Caco-2 (cell line): ENCODE data around the gene GPR17. TPM values are rescaled to one million over a fixed set of nuclear protein-coding genes. Genes with fewer than 3 reads are reported as not detected.

Experiments
- BruUV-seq: library from RNA; stranded (reverse); fragments of 400-500 nt; replicated peaks from 2 replicates; lab custom pipeline; 2021; lab: Mats Ljungman, UMichigan
- CTCF ChIA-PET: fragments of 300-600 bp; sonication (Branson Sonifier 250); formaldehyde crosslinking; loops from one replicate; lab custom pipeline; 2022; ENCODE audit warnings: antibody characterized with exemption; lab: Charles Lee
- POLR2A ChIA-PET: fragments of 300-600 bp; sonication (Branson Sonifier 250); formaldehyde crosslinking; loops from one replicate; lab custom pipeline; 2022; ENCODE audit warnings: antibody characterized with exemption; lab: Charles Lee
- DNase-seq, 2 experiments: peaks; one replicate each; pipeline versions ENCODE4 v3.0.0 to v3.0.0-alpha.2; 2020 to 2022
- H3K27me3 ChIP-seq: replicated peaks from 2 replicates; pipeline ENCODE4 v1.6.0; 2011; ENCODE audit warnings: low read length; ENCODE audit not compliant: control insufficient read depth, insufficient read depth
- H3K36me3 ChIP-seq: 2 replicates; pipeline ENCODE4 v1.5.1; 2011; ENCODE audit warnings: low read length; ENCODE audit not compliant: control insufficient read depth, insufficient read depth
- H3K4me1 ChIP-seq: fragments of 250-450 bp; sonication (Bioruptor Pico); 2 replicates; pipeline ENCODE4 v1.5.1; 2020; ENCODE audit warnings: mild to moderate bottlenecking
- H3K4me3 ChIP-seq: 2 replicates; pipeline ENCODE4 v1.5.1; 2011; ENCODE audit warnings: low read depth, mild to moderate bottlenecking, control low read depth, low read length
- H3K9me3 ChIP-seq: fragments of 250-450 bp; sonication (Bioruptor Pico); 2 replicates; pipeline ENCODE4 v1.5.1; 2020; ENCODE audit warnings: mild to moderate bottlenecking, moderate library complexity
- H3K27ac Mint-ChIP-seq: one replicate; pipeline ENCODE4 v1.8.0; 2022; ENCODE audit warnings: mixed read lengths; ENCODE audit not compliant: unreplicated experiment
- H3K27me3 Mint-ChIP-seq: one replicate; pipeline ENCODE4 v1.8.0; 2022; ENCODE audit warnings: mixed read lengths; ENCODE audit not compliant: insufficient read depth, unreplicated experiment
- H3K36me3 Mint-ChIP-seq: one replicate; pipeline ENCODE4 v1.8.0; 2022; ENCODE audit warnings: mild to moderate bottlenecking, mixed read lengths; ENCODE audit not compliant: insufficient read depth, unreplicated experiment
- H3K4me1 Mint-ChIP-seq: one replicate; pipeline ENCODE4 v1.8.0; 2022; ENCODE audit warnings: low read depth, mixed read lengths; ENCODE audit not compliant: unreplicated experiment
- H3K4me3 Mint-ChIP-seq: one replicate; pipeline ENCODE4 v1.8.0; 2022; ENCODE audit warnings: mild to moderate bottlenecking, moderate library complexity, mixed read lengths; ENCODE audit not compliant: unreplicated experiment
- H3K9me3 Mint-ChIP-seq: one replicate; pipeline ENCODE4 v1.8.0; 2022; ENCODE audit warnings: mixed read lengths; ENCODE audit not compliant: unreplicated experiment
- intact Hi-C: fragments of 100-400 bp; cut with micrococcal nuclease; formaldehyde crosslinking; loops from one replicate; pipeline ENCODE4 v1.10.0; 2022; ENCODE audit not compliant: unreplicated experiment
- total RNA-seq: library from RNA; stranded (reverse); gene quantifications from 2 replicates; pipeline ENCODE4 v1.2.3, GENCODE V29; 2022
- TF ChIP-seq, protein P1 (sequence below), 2 experiments: fragments of 200-600 bp in 1 of 2; IDR thresholded peaks; 1 replicate in 1 of 2; 2 replicates in 1 of 2; pipeline versions ENCODE4 v1.5.1 to v1.8.0; 2011 to 2022; ENCODE audit warnings: antibody characterized with exemption in 1 of 2, control low read depth in 1 of 2, inconsistent platforms in 1 of 2, low read depth in 1 of 2, low read length in 1 of 2, mild to moderate bottlenecking in 1 of 2, moderate library complexity in 1 of 2; ENCODE audit not compliant: insufficient read depth in 1 of 2, severe bottlenecking in 1 of 2, unreplicated experiment in 1 of 2

The GPR17 gene
- total RNA-seq, 1 experiment from 2014 or later = not detected

DNA sequence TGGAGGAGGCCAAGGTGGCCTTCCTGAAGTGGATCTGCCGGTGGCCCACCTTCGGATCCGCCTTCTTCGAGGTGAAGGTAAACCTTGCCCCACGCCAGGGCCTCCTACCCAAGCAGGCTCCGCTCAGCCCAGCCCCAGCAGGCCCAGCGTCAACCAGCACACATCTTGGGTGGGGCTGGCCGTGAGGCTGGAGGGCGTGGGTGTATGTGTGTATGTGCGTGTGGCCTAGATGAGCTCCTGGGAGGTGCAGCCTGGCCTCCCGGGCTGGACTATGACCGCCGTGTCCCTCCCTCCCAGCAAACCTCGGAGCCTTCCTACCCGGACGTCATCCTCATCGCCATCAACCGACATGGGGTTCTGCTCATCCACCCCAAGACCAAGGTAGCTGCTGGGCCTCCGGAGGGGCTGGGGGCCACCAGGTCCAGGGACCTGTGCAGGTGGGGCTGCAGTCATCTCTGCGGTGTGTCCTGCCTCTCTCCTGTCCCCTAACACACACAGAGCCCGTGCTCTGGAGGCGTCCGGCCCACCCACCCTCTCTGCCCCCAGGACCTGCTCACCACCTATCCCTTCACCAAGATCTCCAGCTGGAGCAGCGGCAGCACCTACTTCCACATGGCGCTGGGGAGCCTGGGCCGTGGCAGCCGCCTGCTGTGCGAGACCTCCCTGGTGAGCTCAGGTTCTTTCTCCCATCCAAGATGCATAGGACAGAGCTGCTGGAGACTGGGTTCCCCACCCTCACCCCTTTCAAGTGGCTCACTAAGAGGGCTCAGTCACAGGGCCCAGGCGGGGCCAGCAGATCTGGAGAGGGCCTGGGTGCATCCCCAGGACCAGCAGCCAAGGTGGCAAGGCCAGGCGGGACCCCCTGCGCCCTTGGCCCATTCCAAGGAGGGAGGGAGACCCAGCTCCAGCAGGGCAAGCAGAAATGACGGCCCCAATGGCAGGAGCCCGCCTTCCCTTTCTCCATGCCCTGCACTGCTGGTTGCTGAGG lies 9.4 kb upstream of the GPR17 start:
- peaks cover 22% of the 10 kb centered on the region for H3K4me1 ChIP-seq
- no peaks in the 10 kb centered on the region for H3K27me3 ChIP-seq
- TF ChIP-seq, protein P1, sequence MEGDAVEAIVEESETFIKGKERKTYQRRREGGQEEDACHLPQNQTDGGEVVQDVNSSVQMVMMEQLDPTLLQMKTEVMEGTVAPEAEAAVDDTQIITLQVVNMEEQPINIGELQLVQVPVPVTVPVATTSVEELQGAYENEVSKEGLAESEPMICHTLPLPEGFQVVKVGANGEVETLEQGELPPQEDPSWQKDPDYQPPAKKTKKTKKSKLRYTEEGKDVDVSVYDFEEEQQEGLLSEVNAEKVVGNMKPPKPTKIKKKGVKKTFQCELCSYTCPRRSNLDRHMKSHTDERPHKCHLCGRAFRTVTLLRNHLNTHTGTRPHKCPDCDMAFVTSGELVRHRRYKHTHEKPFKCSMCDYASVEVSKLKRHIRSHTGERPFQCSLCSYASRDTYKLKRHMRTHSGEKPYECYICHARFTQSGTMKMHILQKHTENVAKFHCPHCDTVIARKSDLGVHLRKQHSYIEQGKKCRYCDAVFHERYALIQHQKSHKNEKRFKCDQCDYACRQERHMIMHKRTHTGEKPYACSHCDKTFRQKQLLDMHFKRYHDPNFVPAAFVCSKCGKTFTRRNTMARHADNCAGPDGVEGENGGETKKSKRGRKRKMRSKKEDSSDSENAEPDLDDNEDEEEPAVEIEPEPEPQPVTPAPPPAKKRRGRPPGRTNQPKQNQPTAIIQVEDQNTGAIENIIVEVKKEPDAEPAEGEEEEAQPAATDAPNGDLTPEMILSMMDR (IDR thresholded peaks at IDR 0.05; ENCODE audit: insufficient read depth in 1 of 2, low read depth in 1 of 2, low read length in 1 of 2, severe bottlenecking in 1 of 2, unreplicated experiment in 1 of 2) = no peak
- ChIA-PET CTCF (interaction anchor here (0.6 kb wide), 1 partner anchor 165 kb away, joined by 3 read pairs; no protein-coding TSS in a partner anchor), POLR2A (interaction anchor here (0.6 kb wide), 1 partner anchor 368 kb away, joined by 6 read pairs; no protein-coding TSS in a partner anchor)
- Mint-ChIP-seq H3K27me3 (no peaks in the 10 kb centered on the region), H3K27ac (no peak overlapping the region), H3K4me1 (peaks cover 6% of the 10 kb centered on the region), H3K9me3 (no peaks in the 10 kb centered on the region), H3K4me3 (no peak overlapping the region), H3K36me3 (peaks cover 5% of the 10 kb centered on the region)
- DNase-seq = no peak
- no TSS peak for BruUV-seq
- intact Hi-C loops = no loop called here
- H3K4me3 ChIP-seq = no peak overlapping the region
- H3K36me3 ChIP-seq = no peaks in the 10 kb centered on the region
- no peaks in the 10 kb centered on the region for H3K9me3 ChIP-seq

DNA sequence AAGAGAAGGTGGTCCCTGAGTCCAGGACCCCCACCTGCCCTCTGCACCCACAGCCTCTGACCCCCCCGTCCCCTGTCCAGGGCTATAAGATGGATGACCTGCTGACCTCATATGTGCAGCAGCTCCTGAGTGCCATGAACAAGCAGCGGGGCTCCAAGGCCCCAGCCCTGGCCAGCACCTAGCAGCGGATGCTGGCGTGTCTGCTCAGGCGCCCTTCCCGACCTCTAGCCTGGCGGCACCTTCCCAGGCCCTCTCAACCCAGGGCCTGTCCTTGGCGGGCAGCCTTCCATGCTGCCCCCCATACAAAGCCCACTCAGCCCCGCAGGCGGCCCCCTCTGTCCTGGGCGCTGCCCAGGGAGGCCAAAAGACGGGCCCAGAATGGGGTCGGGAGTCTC lies 8.7 kb upstream of the GPR17 start:
- H3K27me3 Mint-ChIP-seq = no peaks in the 10 kb centered on the region
- H3K27ac Mint-ChIP-seq = no peak overlapping the region
- H3K4me3 ChIP-seq = no peak overlapping the region
- H3K4me1 Mint-ChIP-seq = peaks cover 6% of the 10 kb centered on the region
- H3K36me3 Mint-ChIP-seq = peaks cover 5% of the 10 kb centered on the region
- ChIA-PET POLR2A (interaction anchor here (0.6 kb wide), 1 partner anchor 368 kb away, joined by 6 read pairs; no protein-coding TSS in a partner anchor), CTCF (interaction anchor here (0.6 kb wide), 1 partner anchor 165 kb away, joined by 3 read pairs; no protein-coding TSS in a partner anchor)
- H3K36me3 ChIP-seq = no peaks in the 10 kb centered on the region
- peaks cover 22% of the 10 kb centered on the region for H3K4me1 ChIP-seq
- no TSS peak for BruUV-seq
- H3K27me3 ChIP-seq = no peaks in the 10 kb centered on the region
- H3K4me3 Mint-ChIP-seq = no peak overlapping the region
- no peak for DNase-seq
- intact Hi-C loops = no loop called here
- TF ChIP-seq, protein P1 (IDR thresholded peaks at IDR 0.05; ENCODE audit: insufficient read depth in 1 of 2, low read depth in 1 of 2, low read length in 1 of 2, severe bottlenecking in 1 of 2, unreplicated experiment in 1 of 2) = no peak
- no peaks in the 10 kb centered on the region for H3K9me3 Mint-ChIP-seq
- no peaks in the 10 kb centered on the region for H3K9me3 ChIP-seq

DNA sequence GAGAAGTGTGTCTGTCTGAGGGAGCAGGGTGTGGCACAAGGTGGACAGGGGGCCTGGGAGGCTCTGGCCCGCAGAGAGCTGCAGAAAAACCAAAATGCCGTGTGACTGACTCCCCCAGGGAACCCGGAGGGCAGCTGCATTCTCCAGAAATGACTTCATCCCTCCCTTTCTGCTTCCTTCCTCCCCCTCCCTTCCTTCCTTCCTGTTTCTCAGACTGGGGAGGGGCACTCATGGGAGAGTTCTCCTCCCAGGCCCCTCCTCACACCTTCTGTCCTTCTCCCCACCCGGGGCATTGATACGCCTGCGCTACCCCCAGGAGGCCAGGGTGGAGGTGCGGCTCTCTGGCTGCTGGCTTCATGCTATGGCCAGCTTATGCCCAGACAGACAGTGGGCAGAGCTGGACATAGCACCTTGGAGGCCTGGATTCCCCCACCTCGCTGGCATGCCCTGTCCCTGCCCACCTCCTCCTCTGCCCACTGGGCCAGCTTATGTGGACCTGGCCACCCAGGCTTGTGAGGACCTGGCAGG lies 8.2 kb upstream of the GPR17 start:
- H3K27ac Mint-ChIP-seq = peak overlapping the region; percentile 56
- no peaks in the 10 kb centered on the region for H3K27me3 ChIP-seq
- peaks cover 22% of the 10 kb centered on the region for H3K4me1 ChIP-seq
- DNase-seq = peak; percentile 34 to 53
- no peaks in the 10 kb centered on the region for H3K9me3 Mint-ChIP-seq
- BruUV-seq = no TSS peak
- POLR2A ChIA-PET = no interaction called here
- H3K4me1 Mint-ChIP-seq = peaks cover 6% of the 10 kb centered on the region
- CTCF ChIA-PET = no interaction called here
- TF ChIP-seq, protein P1 (IDR thresholded peaks at IDR 0.05; ENCODE audit: insufficient read depth in 1 of 2, low read depth in 1 of 2, low read length in 1 of 2, severe bottlenecking in 1 of 2, unreplicated experiment in 1 of 2) = no peak
- peak overlapping the region; percentile 17 for H3K4me3 Mint-ChIP-seq
- no peaks in the 10 kb centered on the region for H3K27me3 Mint-ChIP-seq
- no peaks in the 10 kb centered on the region for H3K36me3 ChIP-seq
- no peaks in the 10 kb centered on the region for H3K9me3 ChIP-seq
- no peak overlapping the region for H3K4me3 ChIP-seq
- peaks cover 5% of the 10 kb centered on the region for H3K36me3 Mint-ChIP-seq
- intact Hi-C loops = no loop called here
